HFFc6 (cell line): Measurements from ENCODE around the gene CCL22. TPM values are rescaled to one million over a fixed set of nuclear protein-coding genes. Genes with fewer than 3 reads are reported as not detected.

ENCODE experiments used
- DNase-seq: peaks from one replicate; pipeline ENCODE4 v3.0.0-alpha.2; 2018
- H3K27ac Mint-ChIP-seq: 2 replicates; pipeline ENCODE4 v1.8.0; 2020; ENCODE audit warnings: mild to moderate bottlenecking, mixed read lengths
- H3K27me3 Mint-ChIP-seq: 2 replicates; pipeline ENCODE4 v1.8.0; 2021; ENCODE audit warnings: mild to moderate bottlenecking, moderate library complexity, mixed read lengths; ENCODE audit not compliant: insufficient read depth
- H3K36me3 Mint-ChIP-seq: 2 replicates; pipeline ENCODE4 v1.8.0; 2021; ENCODE audit warnings: low read depth, mixed read lengths
- H3K4me1 Mint-ChIP-seq: 2 replicates; pipeline ENCODE4 v1.8.0; 2020; ENCODE audit warnings: low read depth, mixed read lengths
- H3K4me3 Mint-ChIP-seq: 2 replicates; pipeline ENCODE4 v1.8.0; 2020; ENCODE audit warnings: mild to moderate bottlenecking, moderate library complexity, mixed read lengths
- H3K9me3 Mint-ChIP-seq: 2 replicates; pipeline ENCODE4 v1.8.0; 2020; ENCODE audit warnings: mild to moderate bottlenecking, mixed read lengths
- CTCF ChIP-seq: fragments of 200-600 bp; sonication (generic); IDR thresholded peaks from 2 replicates; pipeline ENCODE4 v1.5.0; 2021; ENCODE audit warnings: antibody characterized with exemption, mild to moderate bottlenecking
- total RNA-seq, 6 experiments: library from RNA; stranded (reverse); fragmentation: NEBNext Ultra II Directional; extraction: Animal tissue kit (Norgen Biotek cat#: 25700); gene quantifications; 2 replicates in 1 of 6; 3 replicates in 5 of 6; pipeline ENCODE4 v1.2.3, GENCODE V29; 2021

The CCL22 gene
- total RNA-seq, 6 experiments from 2014 or later = not detected

DNA sequence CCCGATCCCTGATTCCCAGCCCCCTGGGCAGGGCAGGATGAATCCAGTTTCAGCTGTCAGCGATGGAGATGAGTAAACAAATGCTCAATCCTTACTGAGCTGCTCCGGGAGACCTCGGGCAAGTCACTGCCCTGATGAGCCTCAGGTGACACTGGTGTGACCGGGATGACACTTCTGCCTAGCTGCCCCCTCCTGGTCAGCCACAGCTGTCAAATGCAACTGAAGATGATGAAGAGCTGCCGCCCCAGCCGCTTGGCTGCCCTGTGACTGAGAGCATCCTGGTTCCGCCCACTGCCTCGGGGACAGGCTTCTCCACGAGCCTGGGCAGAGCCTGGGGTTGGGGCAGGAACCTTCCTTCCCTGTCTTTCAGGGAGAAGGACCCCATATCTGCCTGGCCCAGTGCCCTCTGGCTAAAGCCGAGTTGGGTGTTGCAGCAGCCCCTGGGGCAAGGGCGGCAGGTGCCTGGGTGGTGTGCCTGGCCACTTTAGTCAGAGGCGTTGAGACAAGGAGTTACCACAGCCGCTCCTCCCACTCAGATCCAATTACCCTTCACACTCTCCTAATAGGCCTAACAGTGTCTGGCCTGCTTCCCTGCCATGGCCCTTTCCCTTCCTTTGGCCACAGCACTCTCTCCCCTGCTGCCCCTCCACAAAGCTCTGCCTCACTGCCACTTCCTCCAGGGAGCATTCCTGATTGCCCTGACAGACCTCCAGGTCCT lies 51.4 kb downstream of the CCL22 start:
- H3K36me3 Mint-ChIP-seq = no peaks in the 10 kb centered on the region
- no peak overlapping the region for H3K4me3 Mint-ChIP-seq
- peaks cover 29% of the 10 kb centered on the region for H3K27me3 Mint-ChIP-seq
- no peaks in the 10 kb centered on the region for H3K4me1 Mint-ChIP-seq
- H3K9me3 Mint-ChIP-seq = no peaks in the 10 kb centered on the region
- no peak for TF ChIP-seq CTCF
- no peak overlapping the region for H3K27ac Mint-ChIP-seq
- no peak for DNase-seq

DNA sequence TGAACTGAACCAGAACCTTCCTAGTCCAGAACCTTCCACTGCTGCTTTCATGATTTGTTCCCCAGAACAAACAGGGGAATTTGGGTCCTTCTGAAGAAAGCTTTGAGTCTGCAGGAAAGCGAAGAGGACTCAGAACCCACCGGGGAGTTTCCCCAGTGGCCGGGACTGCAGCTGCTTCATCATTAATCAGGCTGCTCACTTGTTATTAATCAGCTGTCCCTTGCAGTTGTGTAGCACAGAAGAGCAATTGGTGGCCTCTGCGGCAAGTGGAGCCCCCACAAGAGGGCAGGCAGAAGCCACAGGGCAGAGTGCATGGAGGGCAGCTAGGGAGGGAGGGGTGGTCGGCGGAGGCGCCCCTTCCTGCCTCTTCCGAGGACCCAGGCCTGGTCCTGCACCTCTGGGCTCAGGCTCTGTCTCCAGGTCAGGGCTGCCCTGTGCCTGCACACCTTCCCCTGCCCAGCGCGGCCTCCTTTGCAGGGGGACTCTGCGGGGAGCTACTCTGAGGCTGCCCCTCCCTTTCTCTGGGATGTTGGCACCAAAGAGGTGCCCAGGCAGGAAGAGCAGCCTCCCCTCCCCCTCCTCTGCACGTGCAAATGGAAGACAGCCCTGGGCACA lies 52.9 kb downstream of the CCL22 start:
- Mint-ChIP-seq H3K9me3 (no peaks in the 10 kb centered on the region), H3K36me3 (no peaks in the 10 kb centered on the region), H3K4me1 (no peaks in the 10 kb centered on the region), H3K27ac (no peak overlapping the region), H3K27me3 (peaks cover 24% of the 10 kb centered on the region), H3K4me3 (no peak overlapping the region)
- no peak for DNase-seq
- TF ChIP-seq CTCF = no peak

GRCh38 chr16:57412584-57412983 lies 54.0 kb downstream of the CCL22 start:
- Mint-ChIP-seq H3K27me3 (peaks cover 24% of the 10 kb centered on the region), H3K27ac (no peak overlapping the region), H3K9me3 (no peaks in the 10 kb centered on the region), H3K4me3 (no peak overlapping the region), H3K36me3 (no peaks in the 10 kb centered on the region), H3K4me1 (peaks cover 9% of the 10 kb centered on the region)
- no peak for DNase-seq
- no peak for TF ChIP-seq CTCF

DNA sequence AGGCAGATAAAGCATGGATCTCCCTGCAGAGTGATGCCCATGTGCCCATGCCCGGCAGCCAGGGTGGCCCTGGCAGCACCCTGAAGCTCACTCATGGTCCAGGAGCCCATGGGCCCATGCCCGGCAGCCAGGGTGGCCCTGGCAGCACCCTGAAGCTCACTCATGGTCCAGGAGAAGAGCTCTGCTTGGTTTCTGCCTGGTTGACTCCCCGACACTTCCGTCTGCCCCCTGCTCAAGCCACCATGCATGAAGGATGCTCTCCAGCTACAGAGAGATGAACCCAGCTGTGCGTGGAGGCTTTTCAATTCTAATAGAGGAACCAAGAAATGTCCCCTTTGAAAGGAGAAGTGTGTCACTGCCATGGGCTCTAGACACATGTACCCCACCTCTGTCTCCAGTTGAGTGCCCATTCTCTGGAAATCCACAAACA lies 54.7 kb downstream of the CCL22 start:
- Mint-ChIP-seq H3K36me3 (no peaks in the 10 kb centered on the region), H3K4me3 (no peak overlapping the region), H3K27ac (no peak overlapping the region), H3K9me3 (no peaks in the 10 kb centered on the region), H3K4me1 (peaks cover 16% of the 10 kb centered on the region), H3K27me3 (peaks cover 24% of the 10 kb centered on the region)
- no peak for TF ChIP-seq CTCF
- no peak for DNase-seq

GRCh38 chr16:57413733-57414132 lies 55.1 kb downstream of the CCL22 start:
- DNase-seq = no peak
- no peak overlapping the region for H3K27ac Mint-ChIP-seq
- H3K4me3 Mint-ChIP-seq = no peak overlapping the region
- peaks cover 20% of the 10 kb centered on the region for H3K4me1 Mint-ChIP-seq
- no peaks in the 10 kb centered on the region for H3K36me3 Mint-ChIP-seq
- no peaks in the 10 kb centered on the region for H3K9me3 Mint-ChIP-seq
- TF ChIP-seq CTCF = no peak
- H3K27me3 Mint-ChIP-seq = peaks cover 26% of the 10 kb centered on the region

Other genes with a start within 250 kb of the CCL22 start
- 10 to 100 TPM; 55.9 to 85.0 (median 76.5) TPM for gene PSME3IP1, start 172.7 kb upstream of the CCL22 start, total RNA-seq
- 10 to 100 TPM; 38.8 to 51.9 (median 47.7) TPM for gene RSPRY1, start 172.5 kb upstream of the CCL22 start, total RNA-seq
- 10 to 100 TPM; 70.3 to 80.0 (median 76.7) TPM for gene ARL2BP, start 113.5 kb upstream of the CCL22 start, total RNA-seq
- gene PLLP, start 74.1 kb upstream of the CCL22 start, total RNA-seq = not detected
- gene CX3CL1, start 13.7 kb downstream of the CCL22 start, total RNA-seq = not detected
- not detected for gene CCL17, start 46.0 kb downstream of the CCL22 start, total RNA-seq
- gene CIAPIN1, start 88.6 kb downstream of the CCL22 start, total RNA-seq = 10 to 100 TPM; 37.5 to 49.0 (median 46.8) TPM
- 10 to 100 TPM; 28.0 to 34.2 (median 30.7) TPM for gene COQ9, start 88.7 kb downstream of the CCL22 start, total RNA-seq
- gene POLR2C, start 103.9 kb downstream of the CCL22 start, total RNA-seq = 10 to 100 TPM; 66.0 to 79.4 (median 71.3) TPM
- gene DOK4, start 127.7 kb downstream of the CCL22 start, total RNA-seq = 10 to 100 TPM; 24.4 to 28.9 (median 24.9) TPM
- gene CCDC102A, start 177.8 kb downstream of the CCL22 start, total RNA-seq = 1 to 10 TPM; 3.6 to 4.6 (median 4.1) TPM
- not detected for gene ADGRG5, start 183.9 kb downstream of the CCL22 start, total RNA-seq